HG03439 (cell line): Measurements from ENCODE around the gene NSUN2.
A peak's percentile ranks its signal among the peaks of the same experiment; 100 is the strongest.
"Not testable (repeated sequence)": the region's sequence is repeated elsewhere in the genome, so short reads cannot be mapped to it uniquely, and the experiment has no call there.

Experiments
- ATAC-seq: cut with Tn5 transposase; IDR thresholded peaks from one replicate; pipeline ENCODE4 v1.9.1; 2021; ENCODE audit warnings: mild to moderate bottlenecking, moderate library complexity; ENCODE audit not compliant: unreplicated experiment

The NSUN2 gene

GRCh38 chr5:6645571-6646362 is 12.9 kb upstream of the NSUN2 start:
- ATAC-seq, result not testable (repeated sequence)

GRCh38 chr5:6644794-6645241 is 12.0 kb upstream of the NSUN2 start:
- no peak for ATAC-seq

GRCh38 chr5:6642655-6643054 is 9.8 kb upstream of the NSUN2 start:
- ATAC-seq, result no peak

GRCh38 chr5:6638236-6638635 is 5.4 kb upstream of the NSUN2 start:
- no peak for ATAC-seq

- no peak for ATAC-seq
Measured at GRCh38 chr5:6637590-6637989, 4.7 kb upstream of the NSUN2 start.

GRCh38 chr5:6637022-6637421 is 4.2 kb upstream of the NSUN2 start:
- ATAC-seq, result no peak

GRCh38 chr5:6636293-6636692 is 3.4 kb upstream of the NSUN2 start:
- ATAC-seq, result no peak

- no peak for ATAC-seq
Measured at GRCh38 chr5:6634788-6635430, 2.1 kb upstream of the NSUN2 start.

GRCh38 chr5:6634306-6634705 is 1.5 kb upstream of the NSUN2 start:
- ATAC-seq, result no peak

GRCh38 chr5:6633469-6634245 is 813 bp upstream of the NSUN2 start:
- ATAC-seq, result peak; percentile 46

- ATAC-seq, result peak; percentile 31
Measured at GRCh38 chr5:6632324-6632887, 438 bp downstream of the NSUN2 start.

GRCh38 chr5:6631441-6631840 is 1.4 kb downstream of the NSUN2 start:
- no peak for ATAC-seq

- no peak for ATAC-seq
Measured at GRCh38 chr5:6626508-6626907, 6.3 kb downstream of the NSUN2 start.

- no peak for ATAC-seq
Measured at GRCh38 chr5:6623941-6624340, 8.9 kb downstream of the NSUN2 start.

GRCh38 chr5:6623228-6623627 is 9.6 kb downstream of the NSUN2 start:
- ATAC-seq, result no peak

- ATAC-seq, result no peak
Measured at GRCh38 chr5:6616632-6617031, 16.2 kb downstream of the NSUN2 start.

GRCh38 chr5:6615034-6615815 is 17.6 kb downstream of the NSUN2 start:
- no peak for ATAC-seq

- no peak for ATAC-seq
Measured at GRCh38 chr5:6611334-6612256, 21.2 kb downstream of the NSUN2 start.

- no peak for ATAC-seq
Measured at GRCh38 chr5:6608016-6608415, 24.8 kb downstream of the NSUN2 start.

- no peak for ATAC-seq
Measured at GRCh38 chr5:6607559-6607936, 25.3 kb downstream of the NSUN2 start.
